Measurements from ENCODE around the gene MAPKAP1. TPM values are rescaled to one million over a fixed set of nuclear protein-coding genes. Genes with fewer than 3 reads are reported as not detected.

MAPKAP1 gene
- polyA plus RNA-seq, 1 donor = 46.8 TPM

DNA sequence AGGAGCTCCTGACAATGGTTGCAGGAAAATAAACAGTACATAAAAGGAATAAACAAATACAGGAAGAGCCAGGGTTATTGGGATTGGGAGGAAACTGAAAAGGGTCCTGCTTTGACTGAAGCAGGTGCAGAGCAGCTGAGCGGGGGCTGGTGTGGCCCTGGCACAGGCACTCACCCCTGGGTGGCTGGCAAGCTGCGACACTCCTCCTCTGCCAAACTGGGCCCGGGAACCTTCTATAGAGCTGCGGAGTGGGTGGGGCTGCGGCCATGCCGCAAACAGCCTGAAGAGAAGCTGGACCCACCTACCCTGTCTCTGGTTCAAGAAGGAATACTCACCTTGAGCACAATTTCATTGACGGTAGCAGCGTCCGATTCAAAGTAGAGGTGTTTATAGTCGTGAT is 262.8 kb downstream of the MAPKAP1 start:
- DNase-seq = no peak
- Histone ChIP-seq H3K4me3 (ENCODE audit: low read length) (no peak overlapping the region), H3K27ac (ENCODE audit: low read length) (no peak overlapping the region), H3K9me3 (ENCODE audit: control insufficient read depth, low read depth, low read length) (no peaks in the 10 kb centered on the region), H3K36me3 (ENCODE audit: control insufficient read depth, insufficient read depth, low read length) (peaks cover 39% of the 10 kb centered on the region), H3K27me3 (ENCODE audit: control insufficient read depth, insufficient read depth, low read length) (no peaks in the 10 kb centered on the region), H3K4me1 (ENCODE audit: control insufficient read depth, insufficient read depth, low read length) (no peaks in the 10 kb centered on the region)
- no CpG with 5 or more reads among the region's 10 CpGs for WGBS (ENCODE audit: insufficient coverage, low lambda C conversion rate)

DNA sequence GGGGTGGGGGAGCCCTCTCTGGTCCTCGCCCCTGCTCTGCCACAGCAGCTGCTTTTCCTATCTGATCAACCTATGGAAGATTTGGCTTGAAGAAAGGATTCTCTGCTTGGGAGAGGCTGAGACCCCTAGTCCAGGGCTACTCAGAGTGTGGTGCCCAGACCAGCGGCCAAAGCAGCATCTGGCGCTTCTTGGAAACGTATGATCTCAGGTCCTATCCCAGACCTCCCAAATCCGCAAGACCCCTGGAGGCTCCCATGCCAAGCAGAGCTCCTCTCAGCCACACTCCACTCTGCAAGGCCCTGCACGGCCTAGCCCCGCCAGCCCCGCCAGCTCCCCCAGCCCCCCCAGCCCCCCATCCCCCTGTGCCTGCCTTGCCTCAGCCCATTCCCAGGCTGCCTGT is 263.6 kb downstream of the MAPKAP1 start:
- DNase-seq = no peak
- Histone ChIP-seq H3K27me3 (ENCODE audit: control insufficient read depth, insufficient read depth, low read length) (no peaks in the 10 kb centered on the region), H3K36me3 (ENCODE audit: control insufficient read depth, insufficient read depth, low read length) (peaks cover 47% of the 10 kb centered on the region), H3K4me3 (ENCODE audit: low read length) (no peak overlapping the region), H3K4me1 (ENCODE audit: control insufficient read depth, insufficient read depth, low read length) (no peaks in the 10 kb centered on the region), H3K27ac (ENCODE audit: low read length) (no peak overlapping the region), H3K9me3 (ENCODE audit: control insufficient read depth, low read depth, low read length) (no peaks in the 10 kb centered on the region)
- WGBS (ENCODE audit: insufficient coverage, low lambda C conversion rate) = no CpG with 5 or more reads among the region's 8 CpGs

DNA sequence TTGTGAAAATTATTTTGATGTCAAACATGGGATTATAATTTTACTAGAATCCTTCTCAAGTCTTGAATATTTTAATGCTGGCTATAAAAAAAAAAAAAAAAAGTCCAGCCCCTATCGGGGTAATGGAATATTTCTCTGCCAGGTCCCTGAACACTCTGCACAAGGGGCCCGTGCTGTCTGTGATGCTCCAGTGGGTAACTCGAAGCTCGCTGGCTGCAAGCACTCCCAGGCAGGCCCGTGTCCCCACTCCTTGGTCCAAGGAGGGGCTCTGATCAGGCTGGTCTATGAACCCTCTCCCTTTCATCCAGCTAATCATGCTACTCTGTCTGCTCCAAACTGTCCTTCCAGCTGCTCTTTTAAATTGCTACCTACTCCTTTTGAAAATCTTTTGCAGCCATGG is 264.6 kb downstream of the MAPKAP1 start:
- Histone ChIP-seq H3K36me3 (ENCODE audit: control insufficient read depth, insufficient read depth, low read length) (peaks cover 47% of the 10 kb centered on the region), H3K27me3 (ENCODE audit: control insufficient read depth, insufficient read depth, low read length) (no peaks in the 10 kb centered on the region), H3K27ac (ENCODE audit: low read length) (no peak overlapping the region), H3K4me1 (ENCODE audit: control insufficient read depth, insufficient read depth, low read length) (no peaks in the 10 kb centered on the region), H3K9me3 (ENCODE audit: control insufficient read depth, low read depth, low read length) (no peaks in the 10 kb centered on the region), H3K4me3 (ENCODE audit: low read length) (no peak overlapping the region)
- no CpG with 5 or more reads among the region's 5 CpGs for WGBS (ENCODE audit: insufficient coverage, low lambda C conversion rate)
- DNase-seq = no peak

DNA sequence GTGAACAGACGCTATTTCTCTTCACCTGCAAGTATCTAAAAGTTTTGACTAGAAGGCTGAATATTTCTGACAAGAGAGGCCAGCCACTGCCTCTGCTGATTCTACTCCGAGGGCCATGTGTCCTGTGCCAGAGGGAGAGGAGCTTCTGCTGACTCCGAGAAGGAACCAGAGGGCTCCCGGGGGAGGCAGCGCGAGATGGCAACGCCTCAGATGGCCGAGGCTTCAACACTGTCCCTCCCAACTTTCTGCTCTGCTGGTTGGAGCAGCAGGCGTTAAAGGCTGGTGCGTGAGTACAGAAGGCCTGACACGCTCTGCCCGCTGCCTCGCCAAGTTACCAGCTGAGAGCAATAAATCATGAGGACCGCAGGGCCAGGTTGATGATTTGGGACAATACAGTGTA is 266.6 kb downstream of the MAPKAP1 start:
- DNase-seq = no peak
- 100% methylated on average over 1 of the region's 14 CpGs for WGBS (ENCODE audit: insufficient coverage, low lambda C conversion rate)
- Histone ChIP-seq H3K4me1 (ENCODE audit: control insufficient read depth, insufficient read depth, low read length) (no peaks in the 10 kb centered on the region), H3K27me3 (ENCODE audit: control insufficient read depth, insufficient read depth, low read length) (no peaks in the 10 kb centered on the region), H3K4me3 (ENCODE audit: low read length) (no peak overlapping the region), H3K27ac (ENCODE audit: low read length) (no peak overlapping the region), H3K9me3 (ENCODE audit: control insufficient read depth, low read depth, low read length) (no peaks in the 10 kb centered on the region), H3K36me3 (ENCODE audit: control insufficient read depth, insufficient read depth, low read length) (peaks cover 43% of the 10 kb centered on the region)

DNA sequence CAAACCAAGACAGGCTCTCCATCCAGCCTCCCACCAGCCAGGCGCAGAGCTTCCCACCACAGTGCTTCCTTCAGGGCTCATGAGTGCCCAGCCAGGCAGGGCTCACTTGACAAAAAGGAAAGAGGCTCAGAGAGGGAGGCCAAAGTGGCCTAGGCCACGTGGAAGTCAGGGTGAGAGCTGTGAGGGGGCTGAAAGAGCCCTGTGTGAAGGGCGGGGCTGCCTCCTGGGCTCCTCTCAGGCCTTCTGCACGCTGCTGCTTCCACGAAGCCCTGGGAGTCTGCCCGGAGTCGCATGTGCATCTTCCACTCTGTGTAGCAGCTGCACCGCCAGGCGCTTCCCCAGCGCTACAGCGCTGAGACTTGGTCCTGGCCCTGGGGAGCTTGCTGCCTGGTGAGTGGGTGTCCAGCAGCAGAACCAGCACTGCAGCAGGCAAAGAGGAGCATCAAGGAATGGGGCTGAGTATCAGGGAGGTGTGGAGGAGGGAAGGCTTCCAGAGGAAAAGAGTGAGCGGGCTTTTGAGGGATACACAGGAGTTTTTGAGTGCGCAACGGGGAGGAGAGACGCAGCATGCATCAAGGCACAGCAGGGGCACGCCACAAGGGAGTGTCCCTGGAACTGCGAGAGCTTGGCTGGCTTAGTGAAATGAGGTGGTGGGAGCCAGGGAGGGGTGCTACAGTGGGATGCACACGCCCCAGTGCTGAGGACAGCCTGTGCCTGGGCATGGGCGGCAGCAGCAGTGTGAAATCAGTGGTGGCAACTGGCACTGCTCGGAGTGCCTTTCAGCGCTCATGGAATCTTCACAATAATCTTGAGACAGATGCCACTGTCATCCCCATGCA is 267.4 kb downstream of the MAPKAP1 start:
- H3K4me3 ChIP-seq (ENCODE audit: low read length) = no peak overlapping the region
- no peaks in the 10 kb centered on the region for H3K9me3 ChIP-seq (ENCODE audit: control insufficient read depth, low read depth, low read length)
- 100% methylated on average over 2 of the region's 21 CpGs for WGBS (ENCODE audit: insufficient coverage, low lambda C conversion rate)
- DNase-seq = no peak
- H3K27ac ChIP-seq (ENCODE audit: low read length) = no peak overlapping the region
- no peaks in the 10 kb centered on the region for H3K4me1 ChIP-seq (ENCODE audit: control insufficient read depth, insufficient read depth, low read length)
- no peaks in the 10 kb centered on the region for H3K27me3 ChIP-seq (ENCODE audit: control insufficient read depth, insufficient read depth, low read length)
- peaks cover 40% of the 10 kb centered on the region for H3K36me3 ChIP-seq (ENCODE audit: control insufficient read depth, insufficient read depth, low read length)

DNA sequence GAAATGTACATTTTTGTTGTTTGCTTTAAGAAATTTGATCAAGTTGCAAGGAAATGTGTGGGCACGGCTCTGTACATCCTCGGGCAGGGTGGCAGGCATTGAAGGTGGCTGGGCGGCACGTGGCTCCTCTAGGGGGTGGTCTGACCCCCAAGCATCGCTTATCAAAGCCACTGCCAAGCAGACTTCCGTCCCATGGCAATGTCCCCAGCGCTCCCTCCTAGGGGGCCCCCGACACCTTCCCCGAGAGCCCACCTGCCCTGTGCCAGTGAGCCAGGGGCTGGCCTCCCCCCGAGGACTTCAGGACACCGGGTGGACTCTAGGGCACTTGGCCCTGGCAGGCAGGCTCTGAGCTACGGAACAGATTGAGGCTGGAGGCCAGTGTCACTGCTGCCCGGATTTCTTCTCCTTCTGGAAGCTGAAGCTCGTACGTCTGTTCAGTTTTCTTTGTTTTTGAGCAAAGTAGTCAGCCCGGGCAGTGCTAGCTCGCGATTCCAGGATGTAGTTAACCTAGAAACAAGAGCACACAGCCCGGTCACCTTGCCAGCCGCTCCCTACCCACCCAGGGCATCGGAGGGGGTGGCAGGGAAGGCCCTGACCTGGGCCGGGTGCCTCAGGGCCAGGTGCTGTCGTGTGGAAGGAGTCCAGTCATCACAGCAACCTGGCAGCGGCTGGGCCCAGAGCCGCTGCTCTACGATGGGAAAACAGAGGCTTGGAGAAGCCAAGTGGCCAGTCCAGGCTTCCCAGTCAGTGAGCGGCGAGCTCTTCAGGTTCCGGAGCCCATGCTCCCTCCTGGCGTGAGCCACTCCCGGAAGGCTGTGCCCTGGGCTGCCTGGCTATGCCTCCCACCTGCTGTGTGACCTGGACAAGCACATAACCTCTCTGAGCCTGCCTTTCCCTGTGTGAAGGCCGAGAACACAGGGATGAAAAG is 268.2 kb downstream of the MAPKAP1 start:
- no peaks in the 10 kb centered on the region for H3K4me1 ChIP-seq (ENCODE audit: control insufficient read depth, insufficient read depth, low read length)
- H3K4me3 ChIP-seq (ENCODE audit: low read length) = no peak overlapping the region
- WGBS (ENCODE audit: insufficient coverage, low lambda C conversion rate) = no CpG with 5 or more reads among the region's 32 CpGs

DNA sequence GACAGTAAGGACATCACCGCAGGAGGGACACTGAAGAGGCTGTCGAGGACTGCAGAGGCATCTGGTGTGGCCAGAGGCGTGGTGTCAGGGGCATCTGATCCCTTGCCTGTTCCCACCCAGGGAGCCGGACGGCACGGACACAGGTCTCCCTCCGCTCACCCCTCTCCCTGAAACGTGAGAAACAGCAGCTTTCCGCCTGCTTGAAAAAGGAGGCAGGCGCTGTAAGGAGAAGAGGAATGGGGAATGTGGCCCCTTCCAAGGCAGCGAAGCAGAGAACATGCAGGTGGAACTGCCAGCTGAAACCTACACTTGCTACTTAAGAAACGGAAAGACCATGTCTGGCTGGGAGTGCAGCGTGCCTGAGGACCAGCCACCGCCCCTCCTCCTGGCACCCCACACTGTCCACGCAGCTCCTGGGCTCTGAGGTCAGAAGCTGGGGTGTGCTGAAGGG is 269.2 kb downstream of the MAPKAP1 start:
- Histone ChIP-seq H3K4me3 (ENCODE audit: low read length) (no peak overlapping the region), H3K9me3 (ENCODE audit: control insufficient read depth, low read depth, low read length) (no peaks in the 10 kb centered on the region), H3K36me3 (ENCODE audit: control insufficient read depth, insufficient read depth, low read length) (peaks cover 28% of the 10 kb centered on the region), H3K27ac (ENCODE audit: low read length) (no peak overlapping the region), H3K4me1 (ENCODE audit: control insufficient read depth, insufficient read depth, low read length) (no peaks in the 10 kb centered on the region), H3K27me3 (ENCODE audit: control insufficient read depth, insufficient read depth, low read length) (no peaks in the 10 kb centered on the region)
- no peak for DNase-seq
- WGBS (ENCODE audit: insufficient coverage, low lambda C conversion rate) = 83% methylated on average over 1 of the region's 15 CpGs

More for the DNA sequence above, 268.2 kb downstream of the MAPKAP1 start:
- no peak for DNase-seq
- Histone ChIP-seq H3K27ac (ENCODE audit: low read length) (no peak overlapping the region), H3K9me3 (ENCODE audit: control insufficient read depth, low read depth, low read length) (no peaks in the 10 kb centered on the region), H3K36me3 (ENCODE audit: control insufficient read depth, insufficient read depth, low read length) (peaks cover 35% of the 10 kb centered on the region), H3K27me3 (ENCODE audit: control insufficient read depth, insufficient read depth, low read length) (no peaks in the 10 kb centered on the region)

DNA sequence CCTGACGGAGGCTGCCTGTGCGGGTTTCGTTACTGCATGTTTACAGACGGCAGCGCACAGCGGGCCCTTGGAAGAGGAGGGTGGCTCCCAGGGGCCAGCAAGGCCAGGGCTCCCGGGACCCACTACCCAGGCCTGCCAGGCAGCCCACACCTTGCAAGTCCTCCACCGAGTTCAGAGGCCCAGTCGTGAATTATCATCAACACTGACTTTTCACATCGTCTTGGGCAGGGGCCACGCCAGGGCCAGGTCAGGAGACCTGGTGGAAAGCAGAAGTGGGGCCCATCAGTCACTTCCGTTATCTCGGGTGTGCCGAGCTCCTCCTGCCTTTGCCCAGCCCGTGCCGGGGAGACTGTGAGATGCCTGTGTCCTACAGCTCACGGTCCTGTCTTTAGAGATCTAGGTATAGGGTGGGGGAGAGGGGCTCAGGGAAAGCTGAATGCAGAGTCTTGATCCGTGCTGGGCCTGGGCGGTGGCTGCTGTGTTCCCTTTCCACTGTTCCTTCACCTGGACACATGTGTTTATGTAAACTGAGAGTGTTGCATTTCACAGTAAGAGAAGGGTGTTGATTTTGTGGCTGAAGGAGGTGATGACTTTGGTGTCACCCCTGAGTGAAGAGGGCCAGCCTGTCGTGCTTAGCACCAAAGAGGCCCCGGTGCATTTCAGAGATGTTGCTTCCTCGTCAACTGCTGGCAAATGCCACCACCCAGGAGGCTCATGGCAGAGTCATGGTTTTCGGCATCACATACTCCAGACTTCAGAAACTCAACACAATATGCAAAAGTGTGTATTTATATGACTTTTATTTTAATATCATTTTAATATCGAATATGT is 270.2 kb downstream of the MAPKAP1 start:
- Histone ChIP-seq H3K4me1 (ENCODE audit: control insufficient read depth, insufficient read depth, low read length) (no peaks in the 10 kb centered on the region), H3K36me3 (ENCODE audit: control insufficient read depth, insufficient read depth, low read length) (peaks cover 28% of the 10 kb centered on the region), H3K4me3 (ENCODE audit: low read length) (no peak overlapping the region), H3K9me3 (ENCODE audit: control insufficient read depth, low read depth, low read length) (no peaks in the 10 kb centered on the region), H3K27ac (ENCODE audit: low read length) (no peak overlapping the region), H3K27me3 (ENCODE audit: control insufficient read depth, insufficient read depth, low read length) (no peaks in the 10 kb centered on the region)
- WGBS (ENCODE audit: insufficient coverage, low lambda C conversion rate) = 100% methylated on average over 1 of the region's 24 CpGs
- DNase-seq = no peak

DNA sequence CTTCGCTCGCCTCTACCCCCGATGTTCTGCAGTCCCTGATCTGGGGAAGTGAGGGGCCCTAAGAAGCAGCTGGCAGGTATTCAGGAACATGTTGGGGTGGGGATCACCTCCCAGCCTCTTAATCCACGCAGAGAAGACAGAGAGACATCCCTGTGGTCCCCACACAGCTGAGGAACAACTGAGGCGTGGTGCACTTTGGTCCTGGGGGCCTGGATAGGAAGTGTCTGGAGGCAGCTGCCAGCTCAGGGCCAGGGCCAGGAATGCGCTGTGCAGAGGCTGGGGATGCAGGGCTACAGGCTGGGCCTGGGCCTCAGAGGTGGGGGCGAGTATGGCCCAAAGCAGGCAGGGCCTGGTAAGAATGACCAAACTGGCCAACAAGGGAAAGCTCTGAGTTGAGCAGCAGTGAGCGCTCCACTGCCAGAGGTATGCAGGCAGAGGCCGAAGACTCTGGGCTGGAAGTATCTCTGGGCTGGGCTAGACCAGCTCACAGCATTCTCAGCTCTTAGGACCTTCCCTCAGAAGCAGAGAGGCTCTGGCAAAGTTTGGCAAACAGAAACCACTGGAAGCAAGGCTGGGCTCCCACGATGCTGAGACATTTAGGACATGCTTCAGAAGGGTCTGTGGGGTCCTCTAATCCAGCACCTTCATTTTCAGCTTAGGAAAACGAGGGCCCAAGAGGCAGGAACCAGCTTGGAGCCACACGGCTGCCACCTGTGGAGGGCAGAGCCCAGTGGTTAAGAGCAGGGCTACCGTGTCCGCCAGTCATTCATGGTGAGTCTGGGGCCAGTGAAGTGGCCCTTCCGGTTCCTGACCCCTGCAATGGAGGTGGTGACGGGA is 271.0 kb downstream of the MAPKAP1 start:
- Histone ChIP-seq H3K9me3 (ENCODE audit: control insufficient read depth, low read depth, low read length) (no peaks in the 10 kb centered on the region), H3K4me3 (ENCODE audit: low read length) (no peak overlapping the region), H3K4me1 (ENCODE audit: control insufficient read depth, insufficient read depth, low read length) (no peaks in the 10 kb centered on the region), H3K27ac (ENCODE audit: low read length) (no peak overlapping the region), H3K27me3 (ENCODE audit: control insufficient read depth, insufficient read depth, low read length) (no peaks in the 10 kb centered on the region), H3K36me3 (ENCODE audit: control insufficient read depth, insufficient read depth, low read length) (peaks cover 28% of the 10 kb centered on the region)
- no peak for DNase-seq
- no CpG with 5 or more reads among the region's 16 CpGs for WGBS (ENCODE audit: insufficient coverage, low lambda C conversion rate)
